Neural progenitor cell (in vitro differentiated cells): ENCODE measurements around the gene LPA. TPM values are rescaled to one million over a fixed set of nuclear protein-coding genes. Genes with fewer than 3 reads are reported as not detected.
"Not testable (repeated sequence)": the region's sequence is repeated elsewhere in the genome, so short reads cannot be mapped to it uniquely, and the experiment has no call there.

Source experiments
- DNase-seq: peaks from one replicate; pipeline ENCODE4 v3.0.0-alpha.2; 2016; ENCODE audit warnings: low spot score
- H2AFZ ChIP-seq: fragments of 200-600 bp; sonication (generic); replicated peaks from 2 replicates; pipeline ENCODE4 v1.6.1; 2016; ENCODE audit warnings: antibody characterized with exemption
- H3F3A ChIP-seq: fragments of 200-600 bp; sonication (generic); 2 replicates; pipeline ENCODE4 v1.6.1; 2016; ENCODE audit warnings: antibody characterized with exemption, low read depth
- H3K27ac ChIP-seq: fragments of 200-600 bp; sonication (generic); 2 replicates; pipeline ENCODE4 v1.5.1; 2016; ENCODE audit warnings: mild to moderate bottlenecking
- H3K27me3 ChIP-seq: fragments of 200-600 bp; sonication (generic); 2 replicates; pipeline ENCODE4 v1.6.1; 2016; ENCODE audit warnings: mild to moderate bottlenecking, moderate library complexity
- H3K36me3 ChIP-seq: fragments of 200-600 bp; sonication (generic); 2 replicates; pipeline ENCODE4 v1.5.1; 2016
- H3K4me1 ChIP-seq: fragments of 200-600 bp; sonication (generic); 2 replicates; pipeline ENCODE4 v1.6.1; 2016; ENCODE audit warnings: mixed run types
- H3K4me2 ChIP-seq: fragments of 200-600 bp; sonication (generic); 2 replicates; pipeline ENCODE4 v1.6.1; 2016
- H3K4me3 ChIP-seq: fragments of 200-600 bp; sonication (generic); 2 replicates; pipeline ENCODE4 v1.5.1; 2016
- H3K79me2 ChIP-seq: fragments of 200-600 bp; sonication (generic); 2 replicates; pipeline ENCODE4 v1.6.1; 2016; ENCODE audit warnings: low read depth
- H3K9ac ChIP-seq: fragments of 200-600 bp; sonication (generic); 2 replicates; pipeline ENCODE4 v1.6.1; 2016
- H3K9me3 ChIP-seq: fragments of 200-600 bp; sonication (generic); 2 replicates; pipeline ENCODE4 v1.5.1; 2016; ENCODE audit warnings: low read depth
- H4K20me1 ChIP-seq: fragments of 200-600 bp; sonication (generic); 2 replicates; pipeline ENCODE4 v1.6.1; 2016; ENCODE audit warnings: low read depth
- H3K27ac Mint-ChIP-seq: 3 replicates; pipeline ENCODE4 v1.8.0; 2021; ENCODE audit warnings: mixed read lengths
- H3K27me3 Mint-ChIP-seq: 2 replicates; pipeline ENCODE4 v1.8.0; 2022; ENCODE audit warnings: low read depth, mild to moderate bottlenecking, inconsistent platforms, moderate library complexity, mixed read lengths; ENCODE audit not compliant: insufficient read depth
- H3K36me3 Mint-ChIP-seq: 3 replicates; pipeline ENCODE4 v1.8.0; 2021; ENCODE audit warnings: mixed read lengths
- H3K4me1 Mint-ChIP-seq: 3 replicates; pipeline ENCODE4 v1.8.0; 2021; ENCODE audit warnings: mixed read lengths
- H3K4me3 Mint-ChIP-seq: 3 replicates; pipeline ENCODE4 v1.8.0; 2021; ENCODE audit warnings: mild to moderate bottlenecking, moderate library complexity, mixed read lengths
- H3K9me3 Mint-ChIP-seq: 3 replicates; pipeline ENCODE4 v1.8.0; 2020; ENCODE audit warnings: mixed read lengths
- EZH2 ChIP-seq: fragments of 200-600 bp; sonication (generic); IDR thresholded peaks from 2 replicates; pipeline ENCODE4 v1.6.1; 2017; ENCODE audit warnings: antibody characterized with exemption, mild to moderate bottlenecking, moderate library complexity
- EZH2phosphoT487 ChIP-seq: fragments of 200-600 bp; sonication (generic); IDR thresholded peaks from 2 replicates; pipeline ENCODE4 v1.6.1; 2017; ENCODE audit warnings: antibody characterized with exemption
- total RNA-seq: library from RNA; depleted of rRNA; stranded (reverse); fragments of >200 nt; gene quantifications from 2 replicates; pipeline ENCODE4 v1.2.3, GENCODE V29; 2015; ENCODE audit warnings: low replicate concordance
- TF ChIP-seq, protein P1 (sequence below): fragments of 200-600 bp; sonication (generic); IDR thresholded peaks from 2 replicates; pipeline ENCODE4 v1.5.1; 2017; ENCODE audit warnings: antibody characterized with exemption, mild to moderate bottlenecking

The LPA gene
- total RNA-seq, 1 donor from 2014 or later, result not detected

GRCh38 chr6:160678230-160678629 lies 14.2 kb upstream of the LPA start:
- no peaks in the 10 kb centered on the region for H4K20me1 ChIP-seq
- Mint-ChIP-seq H3K4me3 (peak overlapping the region; percentile 85), H3K27me3 (peaks cover 8% of the 10 kb centered on the region), H3K36me3 (no peaks in the 10 kb centered on the region), H3K4me1 (no peaks in the 10 kb centered on the region), H3K27ac (no peak overlapping the region), H3K9me3 (no peaks in the 10 kb centered on the region)
- no peak overlapping the region for H3K9ac ChIP-seq
- no peaks in the 10 kb centered on the region for H3K4me1 ChIP-seq
- H3K79me2 ChIP-seq, result no peaks in the 10 kb centered on the region
- TF ChIP-seq EZH2, result no peak
- TF ChIP-seq, protein P1, sequence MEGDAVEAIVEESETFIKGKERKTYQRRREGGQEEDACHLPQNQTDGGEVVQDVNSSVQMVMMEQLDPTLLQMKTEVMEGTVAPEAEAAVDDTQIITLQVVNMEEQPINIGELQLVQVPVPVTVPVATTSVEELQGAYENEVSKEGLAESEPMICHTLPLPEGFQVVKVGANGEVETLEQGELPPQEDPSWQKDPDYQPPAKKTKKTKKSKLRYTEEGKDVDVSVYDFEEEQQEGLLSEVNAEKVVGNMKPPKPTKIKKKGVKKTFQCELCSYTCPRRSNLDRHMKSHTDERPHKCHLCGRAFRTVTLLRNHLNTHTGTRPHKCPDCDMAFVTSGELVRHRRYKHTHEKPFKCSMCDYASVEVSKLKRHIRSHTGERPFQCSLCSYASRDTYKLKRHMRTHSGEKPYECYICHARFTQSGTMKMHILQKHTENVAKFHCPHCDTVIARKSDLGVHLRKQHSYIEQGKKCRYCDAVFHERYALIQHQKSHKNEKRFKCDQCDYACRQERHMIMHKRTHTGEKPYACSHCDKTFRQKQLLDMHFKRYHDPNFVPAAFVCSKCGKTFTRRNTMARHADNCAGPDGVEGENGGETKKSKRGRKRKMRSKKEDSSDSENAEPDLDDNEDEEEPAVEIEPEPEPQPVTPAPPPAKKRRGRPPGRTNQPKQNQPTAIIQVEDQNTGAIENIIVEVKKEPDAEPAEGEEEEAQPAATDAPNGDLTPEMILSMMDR, result no peak
- TF ChIP-seq EZH2phosphoT487, result no peak
- no peak overlapping the region for H3K4me2 ChIP-seq
- no peaks in the 10 kb centered on the region for H3F3A ChIP-seq
- H2AFZ ChIP-seq, result no peak overlapping the region
- peaks cover 14% of the 10 kb centered on the region for H3K27me3 ChIP-seq
- no peak for DNase-seq
- H3K4me3 ChIP-seq, result no peak overlapping the region
- no peaks in the 10 kb centered on the region for H3K36me3 ChIP-seq
- no peak overlapping the region for H3K27ac ChIP-seq
- no peaks in the 10 kb centered on the region for H3K9me3 ChIP-seq

GRCh38 chr6:160676418-160676817 lies 12.3 kb upstream of the LPA start:
- not testable (repeated sequence) for H3K27me3 Mint-ChIP-seq, H3K27ac Mint-ChIP-seq, H3F3A ChIP-seq, H3K4me3 Mint-ChIP-seq, H3K9ac ChIP-seq, DNase-seq, H3K4me1 ChIP-seq, H3K4me3 ChIP-seq, H3K9me3 Mint-ChIP-seq, H2AFZ ChIP-seq, H4K20me1 ChIP-seq, H3K4me1 Mint-ChIP-seq, H3K4me2 ChIP-seq, H3K36me3 ChIP-seq, H3K79me2 ChIP-seq, H3K27ac ChIP-seq, H3K9me3 ChIP-seq, H3K36me3 Mint-ChIP-seq
- peaks cover 14% of the 10 kb centered on the region for H3K27me3 ChIP-seq

DNA sequence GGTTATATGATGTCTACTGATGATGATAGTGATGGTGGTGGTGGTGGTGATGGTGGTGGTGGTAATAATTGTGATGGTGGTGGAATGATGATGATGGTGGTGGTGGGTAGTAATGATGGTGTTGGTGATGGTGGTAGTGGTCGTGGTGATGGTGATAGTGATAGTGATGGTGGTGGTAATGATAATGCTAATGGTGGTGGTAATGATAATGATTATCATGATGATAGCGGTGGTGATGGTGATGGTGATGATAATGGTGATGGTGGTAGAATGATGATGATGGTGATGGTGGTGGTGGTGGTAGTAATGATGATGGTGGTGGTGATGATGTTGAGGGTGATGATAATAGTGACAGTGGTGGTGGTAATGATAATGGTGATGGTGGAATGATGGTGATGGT lies 4.5 kb upstream of the LPA start:
- Histone ChIP-seq H3K36me3 (no peaks in the 10 kb centered on the region), H3K27ac (no peak overlapping the region), H3K27me3 (peaks cover 14% of the 10 kb centered on the region), H3F3A (no peaks in the 10 kb centered on the region), H3K4me3 (no peak overlapping the region), H3K79me2 (no peaks in the 10 kb centered on the region), H3K4me1 (no peaks in the 10 kb centered on the region), H4K20me1 (no peaks in the 10 kb centered on the region), H3K9ac (no peak overlapping the region), H2AFZ (no peak overlapping the region), H3K4me2 (no peak overlapping the region), H3K9me3 (no peaks in the 10 kb centered on the region)
- TF ChIP-seq, protein P1, result no peak
- TF ChIP-seq EZH2 (no peak), EZH2phosphoT487 (no peak)
- DNase-seq, result no peak
- Mint-ChIP-seq H3K9me3 (peaks cover 2% of the 10 kb centered on the region), H3K36me3 (no peaks in the 10 kb centered on the region), H3K4me1 (no peaks in the 10 kb centered on the region), H3K27me3 (peaks cover 1% of the 10 kb centered on the region), H3K27ac (no peak overlapping the region), H3K4me3 (no peak overlapping the region)

DNA sequence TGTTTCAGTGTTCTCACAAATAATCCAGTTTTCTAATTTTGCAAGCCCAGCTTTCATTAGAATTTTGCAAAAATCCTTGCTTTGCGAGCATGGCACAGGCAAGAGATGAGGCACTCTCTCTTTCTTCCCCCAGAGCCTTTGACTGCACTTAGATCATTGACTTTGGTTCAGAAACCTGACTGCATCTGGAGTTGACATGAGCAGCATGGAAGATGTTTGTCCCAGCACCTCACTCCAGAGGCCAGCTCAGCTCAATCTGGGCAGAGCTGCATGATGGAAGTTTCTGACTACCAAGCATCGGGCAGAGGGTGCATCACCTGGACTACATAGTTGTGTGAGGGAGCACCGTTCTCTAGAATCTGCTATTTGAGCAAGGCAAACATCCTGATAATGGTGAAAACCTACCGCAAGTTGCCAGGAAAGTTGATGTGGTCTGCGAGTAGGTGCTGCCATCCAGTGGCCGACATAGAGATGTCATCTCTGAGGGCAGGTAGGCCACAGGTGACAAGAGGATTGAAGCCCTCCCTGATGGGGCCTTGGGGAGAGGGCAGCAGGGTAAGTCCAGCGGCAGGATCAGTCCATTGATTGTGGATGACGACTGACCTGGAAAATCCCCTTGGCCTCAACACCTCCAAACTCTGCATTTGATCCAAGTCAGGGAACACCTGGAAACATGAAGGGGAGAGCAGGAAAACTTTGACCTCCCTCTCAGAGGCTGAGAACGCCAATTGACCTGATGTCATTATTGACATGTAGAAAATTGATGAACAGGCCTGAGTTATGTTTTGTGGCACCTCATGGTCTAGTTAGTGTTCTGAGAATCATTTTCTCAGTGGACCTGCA lies 3.8 kb upstream of the LPA start:
- H3F3A ChIP-seq, result no peaks in the 10 kb centered on the region
- no peak overlapping the region for H3K4me3 Mint-ChIP-seq
- H3K27ac ChIP-seq, result no peak overlapping the region
- peak; percentile 52 for DNase-seq
- no peaks in the 10 kb centered on the region for H4K20me1 ChIP-seq
- H3K4me2 ChIP-seq, result no peak overlapping the region
- H3K36me3 Mint-ChIP-seq, result no peaks in the 10 kb centered on the region
- TF ChIP-seq EZH2 (no peak), EZH2phosphoT487 (no peak)
- TF ChIP-seq, protein P1, result peak; percentile 74
- H3K4me1 ChIP-seq, result no peaks in the 10 kb centered on the region
- H3K27ac Mint-ChIP-seq, result no peak overlapping the region
- peaks cover under 1% of the 10 kb centered on the region for H3K9me3 Mint-ChIP-seq
- no peaks in the 10 kb centered on the region for H3K36me3 ChIP-seq
- H3K4me3 ChIP-seq, result no peak overlapping the region
- H3K79me2 ChIP-seq, result no peaks in the 10 kb centered on the region
- no peak overlapping the region for H3K9ac ChIP-seq
- H3K27me3 Mint-ChIP-seq, result no peaks in the 10 kb centered on the region
- H2AFZ ChIP-seq, result peak overlapping the region; percentile 63
- H3K4me1 Mint-ChIP-seq, result no peaks in the 10 kb centered on the region
- H3K9me3 ChIP-seq, result no peaks in the 10 kb centered on the region
- H3K27me3 ChIP-seq, result peaks cover 14% of the 10 kb centered on the region
